Natural killer cell (primary cell): ENCODE results near the gene CSHL1. TPM values are rescaled to one million over a fixed set of nuclear protein-coding genes. Genes with fewer than 3 reads are reported as not detected.
"Not testable (repeated sequence)": the region's sequence is repeated elsewhere in the genome, so short reads cannot be mapped to it uniquely, and the experiment has no call there.

ENCODE experiments used
- ATAC-seq, 3 donors: fragments of 150-1000 bp in 2 of 3; fragments of 200-7000 bp in 1 of 3; cut with Tn5 transposase; 1 replicate in 1 of 3; 2 replicates in 2 of 3; pipeline ENCODE4 v1.10.0; 2021; ENCODE audit warnings: mild to moderate bottlenecking in 2 of 3, moderate library complexity in 2 of 3
- DNase-seq, 2 donors: peaks; one replicate each; pipeline versions ENCODE4 v3.0.0 to v3.0.0-alpha.2; 2013 to 2021; ENCODE audit warnings: mixed read lengths in 1 of 2
- H3K27ac ChIP-seq: one replicate; pipeline ENCODE4 v1.5.1; 2013; ENCODE audit warnings: mild to moderate bottlenecking, low read length
- H3K27me3 ChIP-seq: one replicate; pipeline ENCODE4 v1.6.1; 2013; ENCODE audit warnings: low read length; ENCODE audit not compliant: control insufficient read depth, insufficient read depth
- H3K36me3 ChIP-seq: one replicate; pipeline ENCODE4 v1.6.1; 2013; ENCODE audit warnings: low read length; ENCODE audit not compliant: control insufficient read depth, insufficient read depth
- H3K4me1 ChIP-seq: one replicate; pipeline ENCODE4 v1.6.1; 2013; ENCODE audit warnings: low read length; ENCODE audit not compliant: control insufficient read depth, insufficient read depth
- H3K4me3 ChIP-seq: one replicate; pipeline ENCODE4 v1.5.1; 2013; ENCODE audit warnings: low read length
- H3K9me3 ChIP-seq: one replicate; pipeline ENCODE4 v1.6.1; 2013; ENCODE audit warnings: low read length; ENCODE audit not compliant: control insufficient read depth, insufficient read depth
- H3K27ac Mint-ChIP-seq, 2 donors: one replicate each; pipeline ENCODE4 v1.8.0; 2022; ENCODE audit warnings: mild to moderate bottlenecking in 2 of 2, mixed read lengths in 2 of 2, moderate library complexity in 1 of 2
- H3K27me3 Mint-ChIP-seq, 2 donors: one replicate each; pipeline ENCODE4 v1.8.0; 2022; ENCODE audit warnings: low read depth in 2 of 2, mixed read lengths in 2 of 2
- H3K36me3 Mint-ChIP-seq: one replicate; pipeline ENCODE4 v1.8.0; 2022; ENCODE audit warnings: mixed read lengths
- H3K4me1 Mint-ChIP-seq, 2 donors: one replicate each; pipeline ENCODE4 v1.8.0; 2022; ENCODE audit warnings: mixed read lengths in 2 of 2
- H3K4me3 Mint-ChIP-seq: one replicate; pipeline ENCODE4 v1.8.0; 2022; ENCODE audit warnings: mild to moderate bottlenecking, moderate library complexity, mixed read lengths
- H3K9me3 Mint-ChIP-seq, 2 donors: one replicate each; pipeline ENCODE4 v1.8.0; 2022; ENCODE audit warnings: mixed read lengths in 2 of 2
- WGBS: methylation state at CpG from one replicate; pipeline ENCODE4 v1.1.7; 2013; ENCODE audit warnings: missing lambda C conversion rate; ENCODE audit not compliant: insufficient coverage; 5-methylcytosine and 5-hydroxymethylcytosine counted together
- intact Hi-C: fragments of 100-400 bp; cut with micrococcal nuclease; formaldehyde crosslinking; loops from one replicate; pipeline ENCODE4 v1.14.2; 2022
- total RNA-seq, 4 donors: library from RNA; stranded (reverse); fragments of 120-200 nt in 1 of 4; gene quantifications; one replicate each; pipeline versions ENCODE4 v1.2.3 to v1.2.4, GENCODE V29; 2013 to 2022

Gene CSHL1
- total RNA-seq, 3 donors from 2014 or later (not counting 1 experiment from before 2014, with no cell fraction given), result not detected

DNA sequence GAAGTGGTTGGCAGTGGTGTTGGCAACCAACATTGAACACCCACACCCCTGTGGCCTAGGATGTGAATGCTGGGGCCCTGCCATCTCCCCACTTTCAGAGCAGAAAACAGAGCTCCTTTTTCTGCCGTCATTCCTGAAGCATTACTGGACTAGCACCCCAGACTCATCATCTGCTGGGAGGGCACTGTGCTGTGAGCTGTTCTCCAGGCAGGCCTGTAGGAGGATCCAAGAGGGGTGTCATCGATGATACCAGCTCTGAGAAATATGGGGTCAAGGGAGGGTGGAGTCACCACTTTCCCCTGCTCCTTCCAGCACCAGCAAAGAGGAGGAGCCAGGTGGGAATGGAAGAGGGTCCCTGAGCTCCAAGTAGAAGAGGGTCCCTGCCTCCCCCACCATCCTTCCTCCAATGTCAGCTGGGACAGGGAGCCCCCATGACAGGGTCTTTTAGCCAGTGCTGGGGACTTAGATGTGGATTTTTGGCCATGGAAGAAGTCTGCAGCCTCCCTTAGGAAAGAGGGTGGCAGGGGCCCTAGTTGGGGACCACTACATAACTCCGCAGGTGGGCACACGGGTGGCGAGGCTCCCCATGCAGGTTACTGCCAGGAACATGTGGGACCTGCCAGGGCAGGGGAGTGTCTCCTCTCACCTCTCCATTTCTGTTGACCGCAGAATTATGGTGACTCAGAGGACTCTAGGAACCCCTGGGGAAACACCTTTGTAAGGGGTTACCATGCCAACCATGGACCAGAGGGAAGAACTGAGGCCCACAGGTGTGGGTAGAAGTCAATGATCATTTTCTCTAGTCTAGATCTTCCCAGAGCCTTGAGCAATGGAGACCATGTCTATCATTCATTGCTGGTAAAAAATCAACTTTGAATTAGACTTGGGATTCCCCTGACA is 11.9 kb downstream of the CSHL1 start:
- peak in 1 of 2 donors; percentile 56 for DNase-seq
- WGBS, result 70% methylated on average over 6 of the region's 6 CpGs
- H3K27me3 ChIP-seq, H3K27ac Mint-ChIP-seq, H3K4me3 Mint-ChIP-seq, ATAC-seq, H3K9me3 ChIP-seq, H3K4me1 Mint-ChIP-seq, H3K27ac ChIP-seq, intact Hi-C loops, H3K36me3 ChIP-seq, H3K27me3 Mint-ChIP-seq, H3K4me3 ChIP-seq, H3K36me3 Mint-ChIP-seq, H3K4me1 ChIP-seq, H3K9me3 Mint-ChIP-seq: not testable (repeated sequence)

DNA sequence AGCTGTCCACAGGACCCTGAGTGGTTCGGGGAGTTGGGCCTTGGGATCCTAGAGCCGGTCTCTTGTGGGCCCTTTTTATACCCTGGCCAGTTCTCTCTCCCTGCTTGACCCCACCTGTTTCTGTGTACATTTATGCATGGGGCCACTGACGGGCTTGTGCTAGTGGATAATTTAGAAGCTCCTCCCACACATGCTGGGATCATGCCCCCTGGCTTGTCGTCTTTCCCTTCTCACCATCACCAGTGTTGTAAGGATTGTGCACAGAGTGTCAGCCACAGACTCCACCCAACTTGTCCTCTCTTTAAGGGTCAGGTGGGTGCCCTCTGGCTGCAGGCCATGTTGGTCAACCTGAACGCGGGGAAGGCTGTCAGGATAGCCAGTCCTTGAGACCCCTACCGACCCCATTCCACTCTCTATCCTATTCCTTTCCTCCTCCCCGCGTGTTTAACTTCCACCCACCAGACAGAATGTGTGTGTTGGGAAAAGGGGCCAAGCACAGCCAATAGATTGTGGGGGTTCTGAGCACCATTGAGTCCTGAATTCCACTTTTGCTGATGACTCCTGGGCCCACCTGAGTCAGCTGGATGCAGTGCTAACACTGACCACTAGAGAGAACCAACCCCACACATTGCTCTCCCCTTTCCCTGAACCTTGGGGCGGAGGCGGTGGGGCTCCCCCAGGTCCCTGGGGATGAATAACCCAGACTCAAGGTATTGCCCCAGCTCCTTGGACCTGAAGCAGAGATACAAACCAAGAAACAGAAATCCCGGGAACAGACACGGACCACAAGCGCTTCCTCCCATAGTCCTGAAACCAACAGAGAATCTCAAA is 14.3 kb downstream of the CSHL1 start, which contains the start of gene CSH1:
Gene CSH1 (minus strand): TSS at position 51 of the 831 bp plus-strand sequence. CDS start 63 bp downstream, outside the sequence.
- H3K4me1 ChIP-seq, H3K27ac ChIP-seq, H3K4me3 Mint-ChIP-seq, H3K27me3 ChIP-seq, H3K27ac Mint-ChIP-seq, H3K4me3 ChIP-seq, H3K27me3 Mint-ChIP-seq, H3K36me3 Mint-ChIP-seq, H3K9me3 Mint-ChIP-seq, H3K9me3 ChIP-seq, DNase-seq, intact Hi-C loops, ATAC-seq, H3K36me3 ChIP-seq, H3K4me1 Mint-ChIP-seq: not testable (repeated sequence)
- WGBS, result 97% methylated on average over 4 of the region's 14 CpGs

DNA sequence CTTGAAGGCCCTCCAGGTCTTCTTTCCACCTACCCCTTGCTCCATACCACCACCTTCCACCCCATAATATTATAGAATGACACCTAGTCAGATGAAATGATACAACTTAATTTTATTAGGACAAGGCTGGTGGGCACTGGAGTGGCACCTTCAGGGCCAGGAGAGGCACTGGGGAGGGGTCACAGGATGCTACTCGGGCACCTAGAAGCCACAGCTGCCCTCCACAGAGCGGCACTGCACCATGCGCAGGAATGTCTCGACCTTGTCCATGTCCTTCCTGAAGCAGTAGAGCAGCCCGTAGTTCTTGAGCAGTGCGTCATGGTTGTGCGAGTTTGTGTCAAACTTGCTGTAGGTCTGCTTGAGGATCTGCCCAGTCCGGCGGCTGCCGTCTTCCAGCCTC is 16.2 kb downstream of the CSHL1 start:
- H3K27me3 ChIP-seq, H3K4me1 Mint-ChIP-seq, H3K4me3 Mint-ChIP-seq, H3K9me3 Mint-ChIP-seq, ATAC-seq, H3K4me1 ChIP-seq, intact Hi-C loops, DNase-seq, H3K36me3 Mint-ChIP-seq, H3K27ac ChIP-seq, H3K4me3 ChIP-seq, H3K36me3 ChIP-seq, H3K9me3 ChIP-seq, H3K27ac Mint-ChIP-seq, H3K27me3 Mint-ChIP-seq: not testable (repeated sequence)
- 93% methylated on average over 1 of the region's 10 CpGs for whole genome bisulfite sequencing

DNA sequence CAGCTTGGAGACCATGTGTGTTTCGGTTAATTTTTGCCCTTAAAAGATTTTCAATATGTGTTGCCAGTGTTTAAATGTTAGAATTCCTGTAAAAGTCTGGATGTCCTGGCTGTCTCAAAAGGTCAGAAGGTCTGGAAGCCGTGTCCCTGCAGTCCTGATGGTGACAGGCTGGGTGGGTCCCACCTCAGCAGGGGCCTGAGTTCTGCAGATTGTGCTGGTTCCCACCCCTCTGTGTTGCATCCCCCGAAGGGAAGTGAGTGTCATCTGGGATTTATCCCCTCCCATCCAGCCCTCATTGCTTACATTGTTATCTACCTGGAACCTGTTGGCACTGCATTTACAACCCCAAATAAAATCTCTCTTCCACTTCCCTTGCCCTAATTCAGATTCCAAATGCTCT is 17.0 kb downstream of the CSHL1 start:
- H3K4me1 Mint-ChIP-seq, H3K4me3 ChIP-seq, H3K27me3 ChIP-seq, H3K27me3 Mint-ChIP-seq, intact Hi-C loops, H3K9me3 Mint-ChIP-seq, H3K27ac Mint-ChIP-seq, H3K4me3 Mint-ChIP-seq, H3K4me1 ChIP-seq, H3K36me3 ChIP-seq, DNase-seq, H3K36me3 Mint-ChIP-seq, H3K27ac ChIP-seq, H3K9me3 ChIP-seq, ATAC-seq: not testable (repeated sequence)
- 86% methylated on average over 2 of the region's 3 CpGs for WGBS

DNA sequence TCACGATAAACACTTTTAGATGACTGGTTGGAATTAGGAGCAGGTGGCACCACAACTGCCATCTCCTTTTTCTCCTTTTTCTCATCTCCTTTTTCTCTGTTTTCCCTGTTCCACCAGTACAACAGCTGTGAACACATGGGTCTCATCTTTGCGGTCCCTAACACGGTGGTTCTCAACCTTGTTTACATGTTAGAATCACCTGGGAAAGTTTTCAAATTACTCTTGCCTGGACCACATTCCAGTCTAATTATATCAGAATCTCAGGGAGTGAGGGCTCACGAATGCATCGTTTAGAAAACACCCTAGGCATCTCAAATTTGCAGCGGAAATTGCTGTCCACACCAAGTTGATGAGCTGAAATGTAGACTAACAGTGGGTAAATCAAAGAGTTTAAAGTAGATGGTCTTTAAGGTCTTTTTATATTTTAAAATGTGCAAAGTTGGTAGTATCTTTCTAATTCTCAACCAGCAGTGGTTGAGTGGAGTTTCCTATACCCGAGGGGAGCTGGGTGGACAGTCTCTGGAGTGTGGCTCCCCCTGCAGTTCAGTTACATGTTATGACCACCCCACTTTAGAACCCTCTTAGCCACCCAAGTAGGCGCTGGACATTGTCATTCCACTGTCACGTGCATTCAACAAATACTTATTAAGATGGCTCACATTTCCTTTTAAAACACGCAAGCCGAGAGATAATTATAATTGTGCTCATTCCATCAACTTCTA is 18.6 kb downstream of the CSHL1 start:
- H3K27me3 Mint-ChIP-seq, H3K27me3 ChIP-seq, H3K36me3 ChIP-seq, H3K4me3 Mint-ChIP-seq, H3K4me1 Mint-ChIP-seq, ATAC-seq, H3K36me3 Mint-ChIP-seq, H3K27ac Mint-ChIP-seq, H3K4me3 ChIP-seq, intact Hi-C loops, H3K4me1 ChIP-seq, H3K27ac ChIP-seq, DNase-seq, H3K9me3 Mint-ChIP-seq, H3K9me3 ChIP-seq: not testable (repeated sequence)
- 94% methylated on average over 7 of the region's 11 CpGs for WGBS
